Duodenal mucosa (tissue), 2 donors: Measurements from ENCODE around the gene SEMA4B.

Experiments used
- H3K27ac ChIP-seq: one replicate; pipeline ENCODE4 v1.7.0; 2013; ENCODE audit warnings: low read depth, low read length
- H3K27me3 ChIP-seq, 2 donors: one replicate each; pipeline ENCODE4 v1.7.0; 2013; ENCODE audit warnings: low read length in 2 of 2, control low read depth in 1 of 2; ENCODE audit not compliant: insufficient read depth in 2 of 2, control insufficient read depth in 1 of 2
- H3K36me3 ChIP-seq, 2 donors: one replicate each; pipeline ENCODE4 v1.7.0; 2013; ENCODE audit warnings: low read length in 2 of 2, control low read depth in 1 of 2; ENCODE audit not compliant: insufficient read depth in 2 of 2, control insufficient read depth in 1 of 2
- H3K4me1 ChIP-seq, 2 donors: one replicate each; pipeline ENCODE4 v1.7.0; 2013; ENCODE audit warnings: low read length in 2 of 2, control low read depth in 1 of 2; ENCODE audit not compliant: insufficient read depth in 2 of 2, control insufficient read depth in 1 of 2
- H3K4me3 ChIP-seq, 2 donors: one replicate each; pipeline ENCODE4 v1.7.0; 2013; ENCODE audit warnings: low read length in 2 of 2, low read depth in 1 of 2
- H3K9ac ChIP-seq, 2 donors: one replicate each; pipeline ENCODE4 v1.7.0; 2013; ENCODE audit warnings: low read length in 2 of 2, low read depth in 1 of 2
- H3K9me3 ChIP-seq, 2 donors: one replicate each; pipeline ENCODE4 v1.7.0; 2013; ENCODE audit warnings: low read length in 2 of 2, control low read depth in 1 of 2; ENCODE audit not compliant: control insufficient read depth in 1 of 2

SEMA4B gene

GRCh38 chr15:90213818-90214204, 12.7 kb downstream of the SEMA4B start:
- H3K4me3 ChIP-seq = no peak overlapping the region

GRCh38 chr15:90214553-90215196, 13.5 kb downstream of the SEMA4B start:
- H3K27ac ChIP-seq = no peak overlapping the region
- H3K4me3 ChIP-seq = no peak overlapping the region
- H3K27me3 ChIP-seq = no peaks in the 10 kb centered on the region
- no peaks in the 10 kb centered on the region for H3K9me3 ChIP-seq
- peaks cover 40 to 44% of the 10 kb centered on the region in 2 donors for H3K4me1 ChIP-seq
- peak overlapping the region in 1 of 2 donors; percentile 19 for H3K9ac ChIP-seq
- H3K36me3 ChIP-seq = peaks cover 16 to 23% of the 10 kb centered on the region in 2 donors

More at GRCh38 chr15:90213818-90214204, 12.7 kb downstream of the SEMA4B start:
- Histone ChIP-seq H3K27ac (peak overlapping the region; percentile 95), H3K4me1 (peaks cover 40 to 47% of the 10 kb centered on the region in 2 donors), H3K9me3 (no peaks in the 10 kb centered on the region), H3K27me3 (no peaks in the 10 kb centered on the region), H3K36me3 (peaks cover 16 to 26% of the 10 kb centered on the region in 2 donors), H3K9ac (peak overlapping the region; percentile 58 to 82)

GRCh38 chr15:90217671-90218394, 16.7 kb downstream of the SEMA4B start:
- Histone ChIP-seq H3K36me3 (peaks cover 16 to 33% of the 10 kb centered on the region in 2 donors), H3K27ac (no peak overlapping the region), H3K27me3 (no peaks in the 10 kb centered on the region), H3K4me1 (peaks cover 16 to 20% of the 10 kb centered on the region in 2 donors), H3K9ac (no peak overlapping the region), H3K9me3 (no peaks in the 10 kb centered on the region), H3K4me3 (no peak overlapping the region)

- Histone ChIP-seq H3K9me3 (no peaks in the 10 kb centered on the region), H3K4me3 (no peak overlapping the region), H3K36me3 (peaks cover 32 to 50% of the 10 kb centered on the region in 2 donors), H3K9ac (no peak overlapping the region), H3K27me3 (no peaks in the 10 kb centered on the region), H3K27ac (no peak overlapping the region), H3K4me1 (peaks cover 9 to 11% of the 10 kb centered on the region in 2 donors)
These were observed 18.5 kb downstream of the SEMA4B start for GRCh38 chr15:90219421-90220141.

GRCh38 chr15:90221246-90221900, 20.2 kb downstream of the SEMA4B start:
- no peaks in the 10 kb centered on the region for H3K9me3 ChIP-seq
- H3K4me3 ChIP-seq = no peak overlapping the region
- H3K4me1 ChIP-seq = peaks cover 6 to 7% of the 10 kb centered on the region in 2 donors
- peaks cover 44 to 64% of the 10 kb centered on the region in 2 donors for H3K36me3 ChIP-seq
- no peaks in the 10 kb centered on the region for H3K27me3 ChIP-seq
- H3K9ac ChIP-seq = peak overlapping the region in 1 of 2 donors; percentile 13
- no peak overlapping the region for H3K27ac ChIP-seq

GRCh38 chr15:90222547-90222946, 21.4 kb downstream of the SEMA4B start:
- Histone ChIP-seq H3K4me3 (no peak overlapping the region), H3K4me1 (peaks cover 6 to 7% of the 10 kb centered on the region in 2 donors), H3K27ac (no peak overlapping the region), H3K36me3 (peaks cover 48 to 70% of the 10 kb centered on the region in 2 donors), H3K9me3 (no peaks in the 10 kb centered on the region), H3K9ac (no peak overlapping the region), H3K27me3 (no peaks in the 10 kb centered on the region)

GRCh38 chr15:90223441-90224165, 22.5 kb downstream of the SEMA4B start:
- H3K36me3 ChIP-seq = peaks cover 52 to 70% of the 10 kb centered on the region in 2 donors
- no peak overlapping the region for H3K27ac ChIP-seq
- H3K4me3 ChIP-seq = no peak overlapping the region
- H3K27me3 ChIP-seq = no peaks in the 10 kb centered on the region
- peaks cover 6 to 7% of the 10 kb centered on the region in 2 donors for H3K4me1 ChIP-seq
- H3K9ac ChIP-seq = no peak overlapping the region
- H3K9me3 ChIP-seq = no peaks in the 10 kb centered on the region

- Histone ChIP-seq H3K27me3 (no peaks in the 10 kb centered on the region), H3K9ac (no peak overlapping the region), H3K4me3 (no peak overlapping the region), H3K36me3 (peaks cover 65 to 84% of the 10 kb centered on the region in 2 donors), H3K27ac (no peak overlapping the region), H3K4me1 (peaks cover 16 to 17% of the 10 kb centered on the region in 2 donors), H3K9me3 (no peaks in the 10 kb centered on the region)
These were observed 23.9 kb downstream of the SEMA4B start for GRCh38 chr15:90225047-90225446.

GRCh38 chr15:90225504-90226234, 24.5 kb downstream of the SEMA4B start:
- no peaks in the 10 kb centered on the region for H3K9me3 ChIP-seq
- H3K27ac ChIP-seq = no peak overlapping the region
- peaks cover 21 to 22% of the 10 kb centered on the region in 2 donors for H3K4me1 ChIP-seq
- H3K4me3 ChIP-seq = no peak overlapping the region
- no peak overlapping the region for H3K9ac ChIP-seq
- peaks cover 71 to 88% of the 10 kb centered on the region in 2 donors for H3K36me3 ChIP-seq
- no peaks in the 10 kb centered on the region for H3K27me3 ChIP-seq
